ENCODE data around the gene PWWP2B.

DNA sequence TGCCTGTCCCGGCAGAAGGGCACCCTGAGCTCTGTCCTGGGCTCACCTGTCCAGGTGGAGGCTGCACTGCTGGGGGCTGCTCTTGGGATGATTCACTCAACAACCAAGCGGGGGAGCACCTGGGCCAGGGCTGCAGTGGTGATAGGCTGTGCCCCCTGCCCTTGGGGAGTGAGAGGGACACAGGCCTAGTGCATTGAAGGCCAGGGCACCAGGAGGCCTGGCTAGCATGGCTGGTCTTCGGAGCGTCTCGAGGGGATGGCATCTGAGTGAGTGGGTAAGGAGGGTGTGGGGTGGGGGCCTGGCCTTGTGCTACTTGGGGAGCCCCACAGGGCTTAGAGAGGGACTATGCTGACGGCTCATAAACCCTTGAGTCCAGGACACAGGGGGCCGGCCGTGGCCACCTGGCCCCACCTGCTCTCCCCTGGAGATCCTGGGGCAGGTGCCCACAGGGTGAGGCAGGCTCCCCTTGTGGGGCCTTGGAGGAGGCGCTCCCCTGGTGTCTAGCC is 3.1 kb downstream of the PWWP2B start:
- TF ChIP-seq, protein P1, sequence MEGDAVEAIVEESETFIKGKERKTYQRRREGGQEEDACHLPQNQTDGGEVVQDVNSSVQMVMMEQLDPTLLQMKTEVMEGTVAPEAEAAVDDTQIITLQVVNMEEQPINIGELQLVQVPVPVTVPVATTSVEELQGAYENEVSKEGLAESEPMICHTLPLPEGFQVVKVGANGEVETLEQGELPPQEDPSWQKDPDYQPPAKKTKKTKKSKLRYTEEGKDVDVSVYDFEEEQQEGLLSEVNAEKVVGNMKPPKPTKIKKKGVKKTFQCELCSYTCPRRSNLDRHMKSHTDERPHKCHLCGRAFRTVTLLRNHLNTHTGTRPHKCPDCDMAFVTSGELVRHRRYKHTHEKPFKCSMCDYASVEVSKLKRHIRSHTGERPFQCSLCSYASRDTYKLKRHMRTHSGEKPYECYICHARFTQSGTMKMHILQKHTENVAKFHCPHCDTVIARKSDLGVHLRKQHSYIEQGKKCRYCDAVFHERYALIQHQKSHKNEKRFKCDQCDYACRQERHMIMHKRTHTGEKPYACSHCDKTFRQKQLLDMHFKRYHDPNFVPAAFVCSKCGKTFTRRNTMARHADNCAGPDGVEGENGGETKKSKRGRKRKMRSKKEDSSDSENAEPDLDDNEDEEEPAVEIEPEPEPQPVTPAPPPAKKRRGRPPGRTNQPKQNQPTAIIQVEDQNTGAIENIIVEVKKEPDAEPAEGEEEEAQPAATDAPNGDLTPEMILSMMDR (IDR thresholded peaks at IDR 0.05; ENCODE audit: low read depth, low read length) = no peak
- TF ChIP-seq MYC (IDR thresholded peaks at IDR 0.05; ENCODE audit: low read depth, low read length) (no peak), POLR2A (IDR thresholded peaks at IDR 0.05; ENCODE audit: extremely low read depth, insufficient read length) (no peak), MAX (IDR thresholded peaks at IDR 0.05; ENCODE audit: low read depth, low read length) (no peak)

Data from NB4 (cell line).